ENCODE results near the gene TMEM185A. TPM values are rescaled to one million over a fixed set of nuclear protein-coding genes. Genes with fewer than 3 reads are reported as not detected.
"Not testable (repeated sequence)": the region's sequence is repeated elsewhere in the genome, so short reads cannot be mapped to it uniquely, and the experiment has no call there.

TMEM185A gene
- total RNA-seq, 1 donor from 2014 or later: 35.0 TPM

DNA sequence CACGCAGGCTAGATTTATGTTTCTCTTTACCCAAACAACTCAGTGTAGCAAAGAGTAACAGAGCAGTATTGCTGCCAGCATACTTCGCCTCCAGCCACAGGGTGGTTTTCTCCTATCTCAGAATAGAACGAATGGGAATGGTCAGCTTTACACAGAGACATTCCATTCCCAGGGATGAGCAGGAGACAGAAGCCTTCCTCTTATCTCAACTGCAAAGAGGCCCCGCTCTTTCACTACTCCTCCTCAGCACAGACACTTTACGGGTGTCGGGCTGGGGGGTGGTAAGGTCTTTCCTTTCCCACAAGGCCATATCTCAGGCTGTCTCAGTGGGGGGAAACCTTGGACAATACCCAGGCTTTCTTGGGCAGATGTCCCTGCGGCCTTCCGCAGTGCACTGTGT, 4.8 kb downstream of the TMEM185A start:
- DNase-seq (ENCODE audit: low spot score): not testable (repeated sequence)

DNA sequence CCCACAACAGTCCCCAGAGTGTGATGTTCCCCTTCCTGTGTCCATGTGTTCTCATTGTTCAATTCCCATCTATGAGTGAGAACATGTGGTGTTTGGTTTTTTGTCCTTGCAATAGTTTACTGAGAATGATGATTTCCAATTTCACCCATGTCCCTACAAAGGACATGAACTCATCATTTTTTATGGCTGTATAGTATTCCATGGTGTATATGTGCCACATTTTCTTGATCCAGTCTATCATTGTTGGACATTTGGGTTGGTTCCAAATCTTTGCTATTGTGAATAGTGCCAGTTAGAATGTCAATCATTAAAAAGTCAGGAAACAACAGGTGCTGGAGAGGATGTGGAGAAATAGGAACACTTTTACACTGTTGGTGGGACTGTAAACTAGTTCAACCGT, 11.9 kb downstream of the TMEM185A start:
- DNase-seq (ENCODE audit: low spot score): not testable (repeated sequence)

DNA sequence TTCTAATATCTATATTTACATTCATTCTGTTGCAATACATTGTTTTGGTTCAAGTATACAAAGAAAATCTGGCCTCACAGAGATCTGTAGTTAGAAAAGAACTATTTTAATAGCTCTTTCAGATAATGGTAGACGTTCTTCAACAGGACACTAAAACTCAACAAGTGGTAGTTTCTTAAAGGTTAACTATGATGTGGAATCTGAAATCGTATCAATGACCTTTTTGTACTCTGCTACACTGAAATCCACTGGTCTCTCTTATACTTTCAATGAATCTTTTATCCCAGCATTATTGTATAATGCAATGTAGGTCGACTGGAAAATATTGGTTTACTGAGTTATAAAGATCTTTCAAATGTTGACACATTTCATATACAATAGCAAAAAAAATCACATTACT, 12.7 kb downstream of the TMEM185A start:
- no peak for DNase-seq (ENCODE audit: low spot score)

DNA sequence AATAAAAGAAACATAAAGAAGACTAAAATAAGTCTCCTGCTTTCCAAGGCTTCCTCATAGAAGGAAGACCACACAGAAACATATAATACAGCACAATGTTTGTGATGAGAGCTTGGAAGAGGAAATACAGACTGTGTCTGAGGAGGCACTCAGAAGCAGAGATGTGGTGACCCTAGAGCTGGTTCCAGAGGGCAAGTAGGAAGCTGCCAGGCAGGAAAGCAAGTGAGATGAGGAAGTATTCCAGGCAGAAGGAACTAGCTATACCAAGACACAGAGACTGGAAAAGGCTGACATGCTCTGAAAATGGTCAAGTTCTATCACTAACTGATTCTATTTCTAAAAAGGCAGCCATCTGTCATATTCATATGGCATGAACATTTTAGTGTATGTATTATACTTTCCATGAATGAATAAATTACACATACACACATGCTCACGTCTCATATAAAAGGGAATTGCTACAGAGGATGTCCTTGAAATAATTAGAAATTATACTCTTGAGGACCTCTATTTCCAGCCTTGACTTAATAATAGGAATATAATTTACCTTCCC, 19.9 kb downstream of the TMEM185A start:
- no peak for DNase-seq (ENCODE audit: low spot score)

DNA sequence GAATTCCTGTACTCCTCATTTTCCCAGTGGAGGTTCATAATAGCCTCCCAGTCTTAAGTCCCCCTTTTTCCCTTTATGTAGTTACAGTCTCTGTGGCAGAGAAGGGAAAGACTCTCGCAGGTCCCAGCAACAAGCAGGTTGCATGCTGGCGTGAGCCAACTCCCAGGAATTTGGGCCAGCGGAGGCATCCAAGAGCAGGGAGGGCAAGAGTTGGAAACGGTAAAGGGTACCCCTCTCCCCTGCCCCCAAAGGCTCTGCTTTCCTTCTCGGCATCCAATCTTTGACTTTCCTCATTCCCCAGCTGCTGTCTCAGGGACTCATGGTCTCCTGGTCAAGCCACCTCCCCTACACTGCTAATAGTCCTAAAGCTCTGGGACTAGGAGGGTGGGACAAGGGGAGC, 21.1 kb downstream of the TMEM185A start:
- DNase-seq (ENCODE audit: low spot score): no peak

DNA sequence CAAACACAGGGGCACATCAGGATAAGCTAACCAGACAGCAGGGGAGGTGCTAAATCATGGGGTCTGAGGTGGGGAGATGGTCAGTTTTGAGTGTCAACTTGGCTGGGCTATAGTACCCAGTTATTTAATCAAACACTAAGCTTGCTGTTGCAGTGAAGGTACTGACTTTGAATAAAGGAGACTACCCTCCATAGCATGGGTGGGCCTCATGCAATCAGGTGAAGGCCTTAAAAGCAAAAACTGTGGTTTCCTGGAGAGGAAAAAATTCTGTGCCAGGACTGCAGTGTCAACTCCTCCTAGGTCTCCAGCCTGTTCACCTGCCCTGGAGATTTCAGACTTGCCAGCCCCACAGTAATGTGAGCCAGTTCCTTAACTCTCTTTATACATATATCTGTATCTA, 23.9 kb downstream of the TMEM185A start:
- no peak for DNase-seq (ENCODE audit: low spot score)

DNA sequence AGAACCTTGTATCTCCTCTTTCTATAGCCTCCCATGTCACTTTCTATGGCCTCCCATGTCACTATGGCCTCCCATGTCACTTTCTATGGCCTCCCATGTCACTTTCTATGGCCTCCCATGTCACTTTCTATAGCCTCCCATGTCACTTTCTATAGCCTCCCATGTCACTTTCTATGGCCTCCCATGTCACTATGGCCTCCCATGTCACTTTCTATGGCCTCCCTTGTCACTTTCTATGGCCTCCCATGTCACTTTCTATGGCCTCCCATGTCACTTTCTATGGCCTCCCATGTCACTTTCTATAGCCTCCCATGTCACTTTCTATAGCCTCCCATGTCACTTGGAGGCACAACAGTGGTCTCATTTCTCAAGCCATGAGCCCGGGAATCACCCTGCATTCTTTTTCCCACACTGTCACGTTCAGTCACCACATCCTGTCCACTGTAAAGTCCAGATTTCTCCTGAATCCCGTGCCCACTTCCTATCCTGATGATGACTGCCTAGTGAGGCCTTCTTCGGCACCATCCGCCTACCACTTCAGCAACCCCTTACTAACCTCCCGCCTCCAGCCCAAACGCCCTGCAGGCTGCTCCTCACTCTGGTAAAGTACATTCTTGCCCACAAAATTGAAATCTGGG, 26.2 kb downstream of the TMEM185A start:
- not testable (repeated sequence) for DNase-seq (ENCODE audit: low spot score)

DNA sequence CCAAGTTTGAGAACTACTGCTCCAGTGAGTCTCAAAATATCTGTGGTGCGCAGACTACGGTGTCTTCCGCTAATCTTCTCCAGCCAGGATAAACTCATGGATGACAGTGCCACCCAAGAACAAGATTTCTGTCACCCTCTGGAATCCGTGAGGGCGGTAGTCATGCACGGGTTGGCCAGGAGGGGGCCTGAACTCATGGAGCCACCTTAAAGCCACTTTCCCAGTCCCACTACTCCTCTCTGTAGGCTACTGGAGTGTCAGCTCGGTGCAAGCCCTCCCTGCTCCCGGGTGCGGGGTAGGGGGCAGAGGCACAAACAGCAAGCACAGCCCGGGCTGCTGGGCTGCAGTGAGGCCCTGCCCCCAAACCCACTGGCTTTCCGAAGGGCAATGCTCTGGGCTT, 33.0 kb downstream of the TMEM185A start:
- not testable (repeated sequence) for DNase-seq (ENCODE audit: low spot score)

DNA sequence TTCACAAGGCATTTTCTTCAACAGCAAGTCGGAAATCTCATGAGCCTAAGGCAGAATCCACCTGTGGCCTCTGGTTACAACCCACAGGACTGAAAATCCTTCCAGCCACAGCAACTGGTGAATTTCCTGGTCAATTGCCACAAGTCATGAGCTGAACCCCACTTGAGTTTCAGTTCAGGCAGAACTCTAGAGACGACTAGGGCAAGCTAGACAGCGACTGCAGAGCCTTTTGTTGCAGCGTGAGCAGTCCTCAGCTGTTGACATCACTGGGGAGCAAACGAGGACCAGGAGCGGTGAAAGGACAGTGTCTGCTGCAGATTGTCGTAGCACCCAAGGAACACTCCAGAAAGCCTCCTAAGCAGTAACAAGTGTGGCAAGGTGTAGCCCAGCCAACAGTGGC, 35.6 kb downstream of the TMEM185A start:
- not testable (repeated sequence) for DNase-seq (ENCODE audit: low spot score)

DNA sequence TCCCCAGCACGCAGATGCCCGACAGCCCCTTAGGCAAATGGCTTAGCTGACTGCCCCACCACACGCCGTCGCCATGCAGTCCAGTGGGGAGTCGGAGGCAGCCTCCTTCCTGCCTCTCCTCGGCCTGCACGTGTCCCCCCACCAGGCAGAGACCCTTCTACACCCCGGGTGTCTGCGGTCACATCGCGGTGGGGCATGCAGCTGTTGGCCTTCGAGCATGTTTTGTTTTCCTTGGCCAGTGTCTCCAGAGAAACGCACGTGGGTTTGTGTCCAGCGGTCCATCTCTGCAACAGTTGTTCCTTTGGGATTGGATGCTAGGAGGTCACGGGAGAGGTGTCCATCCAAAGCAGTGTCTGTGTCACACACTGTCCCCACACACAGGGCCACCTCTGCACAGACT, 36.4 kb downstream of the TMEM185A start, which contains the start of gene HSFX2:
HSFX2 (minus strand) TSS at position 101 of the 400 bp plus-strand sequence. CDS start 614 bp downstream, outside the sequence.
- DNase-seq (ENCODE audit: low spot score): not testable (repeated sequence)

DNA sequence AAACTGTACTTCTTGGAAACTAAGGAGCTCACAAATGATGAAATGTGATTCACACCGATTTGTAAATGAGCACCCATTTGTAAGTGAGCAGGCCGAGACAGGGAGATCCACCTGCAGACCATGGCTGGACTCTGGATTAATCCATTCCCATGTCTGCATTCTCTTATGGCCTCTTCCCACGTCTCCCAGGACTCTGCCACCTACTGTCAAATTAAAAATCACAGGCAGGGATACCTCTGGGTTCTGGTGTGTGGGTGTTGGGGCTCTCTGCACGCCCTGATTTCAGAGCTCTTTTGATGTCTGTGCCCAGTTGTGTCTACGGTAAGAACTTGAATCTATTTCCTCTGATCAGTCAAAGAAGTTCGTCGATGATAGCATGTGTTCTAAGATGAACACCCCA, 40.6 kb downstream of the TMEM185A start:
- not testable (repeated sequence) for DNase-seq (ENCODE audit: low spot score)

DNA sequence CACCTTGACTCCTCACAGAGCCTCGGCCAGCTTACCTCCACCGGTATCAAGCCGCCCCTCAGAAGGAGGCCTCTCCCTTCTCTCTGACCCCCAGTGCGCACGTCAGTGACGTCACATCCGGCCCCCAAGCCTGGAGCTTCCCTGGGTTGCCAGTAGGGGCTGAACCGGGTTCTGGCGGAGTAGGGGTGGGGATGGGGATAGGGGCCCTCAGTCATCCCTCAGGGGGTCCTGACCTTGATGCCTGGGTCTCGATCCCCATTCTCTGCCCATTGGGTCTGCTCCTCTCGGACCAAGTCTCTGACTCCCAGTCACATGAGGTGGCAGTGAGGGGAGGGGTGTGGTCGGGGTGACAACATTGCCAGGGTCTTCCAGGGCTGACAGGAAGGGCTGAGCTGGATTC, 44.2 kb downstream of the TMEM185A start, which contains the start of gene MAGEA9B:
MAGEA9B (minus strand) TSS at position 101 of the 400 bp plus-strand sequence. CDS start 4,280 bp downstream, outside the sequence.
- not testable (repeated sequence) for DNase-seq (ENCODE audit: low spot score)

DNA sequence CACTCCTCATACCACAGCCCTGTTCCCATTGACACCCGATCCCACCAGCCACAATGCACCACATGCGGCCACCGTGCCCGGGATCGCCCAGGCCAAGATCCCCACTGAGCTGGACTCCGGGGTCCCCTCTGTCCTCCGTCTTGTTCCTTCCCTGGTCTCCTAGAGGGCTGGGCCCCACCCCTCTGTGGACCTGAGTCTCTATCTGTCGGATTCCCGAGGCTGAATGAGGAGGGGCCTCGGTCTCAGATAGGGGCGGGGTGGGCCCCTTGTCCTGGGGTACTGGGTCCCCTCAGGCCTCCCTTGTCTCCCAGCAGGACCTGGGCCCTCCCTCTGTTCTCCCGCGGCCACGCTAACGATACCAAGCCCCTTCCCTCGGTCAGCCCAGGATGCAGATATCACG, 46.0 kb downstream of the TMEM185A start:
- not testable (repeated sequence) for DNase-seq (ENCODE audit: low spot score)

DNA sequence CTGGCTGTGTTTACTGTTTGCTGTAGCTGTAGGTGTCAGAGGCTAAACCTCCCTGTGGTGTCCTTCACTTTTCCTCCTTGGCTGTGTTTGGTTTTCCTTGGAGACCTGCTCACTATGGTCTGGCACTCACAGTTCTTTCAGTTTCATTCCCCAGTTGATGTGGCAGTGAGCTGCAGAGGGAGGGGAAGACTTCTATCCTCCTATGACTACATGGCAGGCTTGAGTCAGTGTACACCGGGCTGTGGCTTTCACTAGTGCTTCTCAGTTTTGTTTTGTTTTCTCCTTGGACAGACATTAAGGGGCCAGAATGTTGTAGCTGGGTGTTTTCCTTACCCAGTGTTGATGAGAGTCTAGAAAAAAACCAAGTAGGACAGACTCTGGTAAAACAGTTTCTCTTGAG, 58.1 kb downstream of the TMEM185A start:
- not testable (repeated sequence) for DNase-seq (ENCODE audit: low spot score)

DNA sequence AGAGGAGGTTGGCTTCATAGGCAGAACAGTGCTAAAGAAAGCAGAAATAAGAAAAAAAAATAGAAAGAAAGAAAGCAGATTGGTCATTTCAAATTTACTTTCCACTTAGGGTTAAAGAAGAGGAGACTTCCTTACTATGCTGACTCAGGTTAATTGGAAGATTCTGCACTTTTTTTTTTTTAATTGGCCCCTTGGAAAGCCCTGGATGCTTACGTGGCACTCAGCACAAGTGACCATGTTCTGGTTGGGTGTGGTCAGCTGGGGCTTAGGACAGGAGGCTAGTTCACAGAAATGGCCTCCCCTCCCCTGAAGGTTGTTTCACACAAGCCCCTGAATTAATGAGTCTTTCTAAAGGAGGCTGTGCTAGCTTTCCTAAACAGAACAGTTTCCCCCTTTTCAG, 58.8 kb downstream of the TMEM185A start:
- DNase-seq (ENCODE audit: low spot score): no peak

DNA sequence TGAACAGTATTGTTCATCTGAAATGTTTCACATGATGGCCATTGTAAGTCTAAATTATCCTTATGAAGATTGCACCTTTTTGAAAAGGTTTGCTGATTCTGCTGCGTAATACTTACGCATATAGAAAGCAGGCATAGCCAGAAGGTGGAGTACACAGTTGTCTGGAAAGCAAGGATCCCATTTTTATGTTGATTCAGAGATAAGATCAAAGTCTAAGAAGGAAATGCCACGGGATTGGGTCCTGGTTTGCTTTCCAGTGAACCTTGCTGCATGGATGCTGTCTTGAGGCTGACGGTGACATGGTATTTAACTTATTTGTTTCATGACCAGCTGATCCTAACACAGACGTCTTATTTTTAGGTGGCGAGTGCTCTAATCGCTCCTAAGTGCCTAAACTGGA, 59.8 kb downstream of the TMEM185A start:
- DNase-seq (ENCODE audit: low spot score): peak; percentile 14

DNA sequence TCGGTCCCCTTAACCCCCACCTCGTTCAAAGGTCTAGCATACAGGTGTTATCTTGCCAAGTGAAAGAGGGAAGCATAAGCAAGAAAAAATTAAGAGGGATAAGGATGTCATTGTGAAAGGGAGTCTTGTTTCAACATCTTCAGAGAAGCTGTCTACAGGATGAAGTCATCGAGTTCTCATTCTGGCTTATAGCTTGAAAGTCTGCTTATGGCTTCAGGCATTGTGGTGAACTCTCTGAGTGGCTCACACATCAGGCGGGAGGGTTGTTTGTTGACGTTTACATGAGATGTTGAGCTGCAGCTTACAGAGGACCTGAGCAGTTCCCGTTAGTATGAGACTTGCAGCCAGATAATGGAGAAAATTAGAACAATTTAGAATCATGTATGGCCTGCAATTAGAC, 60.9 kb downstream of the TMEM185A start:
- DNase-seq (ENCODE audit: low spot score): no peak

DNA sequence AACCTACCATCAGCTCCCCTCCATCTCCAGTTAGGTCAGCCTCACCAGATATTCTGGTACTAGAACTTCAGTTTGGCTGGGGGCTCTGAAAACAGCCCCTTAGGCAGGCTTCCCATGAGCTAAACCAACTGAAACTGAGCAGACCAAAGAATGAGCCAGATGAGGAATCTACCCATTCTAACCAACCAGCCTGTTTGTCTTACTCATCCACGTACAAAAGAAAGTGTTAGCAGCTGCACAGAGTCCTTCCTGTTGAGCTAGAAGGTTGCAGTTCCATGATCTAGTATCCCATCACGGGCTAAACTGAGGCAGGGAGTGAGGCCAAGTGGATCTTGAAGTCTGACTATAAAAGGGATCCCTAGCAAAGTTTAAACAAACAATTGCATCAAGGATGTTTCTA, 61.8 kb downstream of the TMEM185A start:
- peak; percentile 14 for DNase-seq (ENCODE audit: low spot score)

DNA sequence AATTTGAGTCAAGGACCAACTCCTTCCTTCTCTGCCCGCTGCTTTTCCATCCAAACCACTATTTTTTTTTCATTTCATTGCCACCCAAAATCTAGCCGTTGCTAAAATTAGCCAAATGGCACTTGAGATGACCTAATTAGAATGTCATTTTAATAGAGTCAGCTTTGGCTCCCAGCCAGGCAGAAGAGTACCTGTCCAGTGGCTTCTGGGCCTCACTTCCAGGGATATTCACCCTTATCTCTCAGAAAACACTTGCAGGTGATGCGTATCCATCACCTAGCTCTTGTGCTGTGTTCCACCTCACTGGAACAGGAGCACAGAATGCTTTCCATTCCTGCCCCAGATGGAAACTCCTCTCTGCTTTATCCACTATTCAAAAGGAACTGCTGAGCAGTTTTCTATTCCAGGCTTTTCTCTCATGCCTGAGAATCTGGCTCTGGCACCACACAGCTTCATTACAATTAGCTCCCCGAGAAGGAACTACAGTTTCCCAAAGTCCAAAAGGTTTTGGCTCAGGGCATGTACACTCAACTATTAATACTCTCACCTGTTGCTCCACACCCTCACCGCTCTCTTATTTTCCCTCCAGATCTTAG, 62.8 kb downstream of the TMEM185A start:
- peak; percentile 19 for DNase-seq (ENCODE audit: low spot score)

DNA sequence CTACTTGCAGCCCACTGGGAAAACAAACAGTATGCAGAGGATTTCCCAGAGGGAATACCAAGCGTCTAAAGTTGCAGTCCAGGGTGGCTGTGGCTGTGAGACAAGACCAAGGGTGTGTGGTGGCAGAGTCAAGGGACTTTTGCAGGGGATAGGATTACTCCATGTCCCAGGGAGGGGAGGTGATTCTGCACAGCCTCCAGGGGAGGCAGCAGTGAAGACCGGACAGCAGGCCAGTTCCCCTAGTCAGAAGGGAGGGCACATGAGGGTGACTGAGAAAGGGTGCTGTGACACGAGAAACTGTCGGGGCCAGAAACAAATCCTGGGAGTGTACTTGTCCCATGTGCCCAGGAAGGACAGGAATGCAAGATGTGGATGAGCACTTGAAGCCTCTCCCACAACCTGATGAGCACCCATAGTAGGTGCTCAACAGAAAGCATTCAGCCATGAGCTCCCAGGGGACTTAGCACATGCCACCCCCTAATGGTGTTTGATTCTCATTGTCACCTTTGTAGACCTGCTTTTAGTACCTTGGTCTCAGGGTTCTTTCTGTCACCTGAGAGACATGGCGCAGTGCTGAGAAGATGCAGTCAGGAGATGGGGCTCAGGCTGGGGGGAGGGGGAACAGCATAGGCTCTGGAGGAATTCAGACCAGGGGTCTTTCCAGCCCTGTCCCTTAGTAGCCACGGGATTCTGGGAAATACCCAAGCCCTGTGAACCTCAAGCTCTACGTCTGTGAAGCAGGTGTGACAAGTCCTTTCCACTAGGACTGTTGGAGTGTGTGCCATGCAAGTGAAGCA, 63.8 kb downstream of the TMEM185A start:
- DNase-seq (ENCODE audit: low spot score): peak; percentile 22

DNA sequence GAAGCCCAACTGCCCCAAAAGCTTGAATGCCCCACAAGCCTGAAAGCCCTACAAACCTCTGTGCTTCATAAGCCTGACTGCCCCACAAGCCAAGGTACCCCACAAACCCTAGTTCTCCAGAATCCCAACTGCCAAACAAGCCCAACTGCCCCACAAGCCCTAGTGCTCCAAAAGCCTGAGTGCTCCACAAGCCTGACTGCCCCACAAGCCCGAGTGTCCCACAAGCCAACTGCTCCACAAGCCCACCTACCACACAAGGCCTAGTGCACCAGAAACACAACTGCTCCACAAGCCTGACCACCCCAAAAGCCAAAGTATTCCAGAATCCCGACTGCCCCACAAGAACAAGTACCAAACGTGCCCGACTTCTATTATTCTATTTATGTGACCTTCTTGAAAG, 68.2 kb downstream of the TMEM185A start:
- DNase-seq (ENCODE audit: low spot score): no peak

DNA sequence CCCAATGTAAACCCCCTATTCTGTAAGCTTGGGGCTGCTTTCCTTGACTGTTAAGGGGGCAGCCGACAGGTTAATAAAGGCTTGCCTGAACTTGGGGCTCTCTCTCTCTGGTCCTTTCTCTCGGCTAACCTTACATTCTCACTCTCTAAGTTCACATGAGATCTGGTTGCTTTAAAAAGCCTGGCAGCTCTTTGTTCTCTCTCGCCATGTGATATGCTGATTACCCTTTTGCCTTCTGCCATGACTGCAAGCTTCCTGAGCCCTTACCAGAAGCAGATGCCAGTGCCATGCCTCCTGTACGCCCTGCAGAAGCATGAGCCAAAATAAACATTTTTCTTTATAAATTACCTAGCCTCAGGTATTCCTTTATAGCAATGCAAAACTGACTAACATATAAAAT, 76.3 kb downstream of the TMEM185A start:
- not testable (repeated sequence) for DNase-seq (ENCODE audit: low spot score)

All from ureter (tissue), 1 donor.